ENCODE results near the gene LMF1. TPM values are rescaled to one million over a fixed set of nuclear protein-coding genes. Genes with fewer than 3 reads are reported as not detected.

LMF1 gene
- polyA plus RNA-seq, 1 experiment, result 28.9 TPM

DNA sequence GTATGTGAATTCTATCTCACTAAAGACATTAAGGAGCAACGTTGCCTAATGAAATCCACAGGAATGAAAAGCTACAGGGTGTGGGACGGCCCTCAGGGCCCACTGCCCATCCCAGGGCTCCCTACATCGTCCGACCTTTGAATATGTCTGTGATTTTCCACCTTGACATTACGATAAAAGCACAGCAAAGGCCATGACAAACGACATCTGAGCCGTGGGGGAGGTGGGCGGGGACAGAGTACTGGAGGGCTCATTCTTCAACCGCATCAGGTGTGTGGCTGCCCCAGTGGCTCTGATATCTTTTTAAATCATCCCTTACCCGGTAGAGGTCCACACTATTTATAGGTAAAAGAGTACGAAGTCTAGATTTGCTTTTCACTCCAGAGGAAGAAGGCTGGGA is 35.1 kb downstream of the LMF1 start:
- TF ChIP-seq, protein P1, sequence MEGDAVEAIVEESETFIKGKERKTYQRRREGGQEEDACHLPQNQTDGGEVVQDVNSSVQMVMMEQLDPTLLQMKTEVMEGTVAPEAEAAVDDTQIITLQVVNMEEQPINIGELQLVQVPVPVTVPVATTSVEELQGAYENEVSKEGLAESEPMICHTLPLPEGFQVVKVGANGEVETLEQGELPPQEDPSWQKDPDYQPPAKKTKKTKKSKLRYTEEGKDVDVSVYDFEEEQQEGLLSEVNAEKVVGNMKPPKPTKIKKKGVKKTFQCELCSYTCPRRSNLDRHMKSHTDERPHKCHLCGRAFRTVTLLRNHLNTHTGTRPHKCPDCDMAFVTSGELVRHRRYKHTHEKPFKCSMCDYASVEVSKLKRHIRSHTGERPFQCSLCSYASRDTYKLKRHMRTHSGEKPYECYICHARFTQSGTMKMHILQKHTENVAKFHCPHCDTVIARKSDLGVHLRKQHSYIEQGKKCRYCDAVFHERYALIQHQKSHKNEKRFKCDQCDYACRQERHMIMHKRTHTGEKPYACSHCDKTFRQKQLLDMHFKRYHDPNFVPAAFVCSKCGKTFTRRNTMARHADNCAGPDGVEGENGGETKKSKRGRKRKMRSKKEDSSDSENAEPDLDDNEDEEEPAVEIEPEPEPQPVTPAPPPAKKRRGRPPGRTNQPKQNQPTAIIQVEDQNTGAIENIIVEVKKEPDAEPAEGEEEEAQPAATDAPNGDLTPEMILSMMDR (IDR thresholded peaks at IDR 0.05; ENCODE audit: insufficient read depth, low read depth, low read length), result no peak
- Histone ChIP-seq H3K4me3 (ENCODE audit: low read depth, low read length) (no peak overlapping the region), H3K36me3 (ENCODE audit: control insufficient read depth, insufficient read depth, low read length) (peaks cover 4% of the 10 kb centered on the region), H3K27me3 (ENCODE audit: control insufficient read depth, insufficient read depth, low read length) (no peaks in the 10 kb centered on the region)
- ChIA-PET CTCF (no interaction called here), POLR2A (interaction anchor here (0.6 kb wide), 1 partner anchor 29 kb away, joined by 3 read pairs; no protein-coding TSS in a partner anchor)
- DNase-seq (ENCODE audit: low read depth), result no peak

DNA sequence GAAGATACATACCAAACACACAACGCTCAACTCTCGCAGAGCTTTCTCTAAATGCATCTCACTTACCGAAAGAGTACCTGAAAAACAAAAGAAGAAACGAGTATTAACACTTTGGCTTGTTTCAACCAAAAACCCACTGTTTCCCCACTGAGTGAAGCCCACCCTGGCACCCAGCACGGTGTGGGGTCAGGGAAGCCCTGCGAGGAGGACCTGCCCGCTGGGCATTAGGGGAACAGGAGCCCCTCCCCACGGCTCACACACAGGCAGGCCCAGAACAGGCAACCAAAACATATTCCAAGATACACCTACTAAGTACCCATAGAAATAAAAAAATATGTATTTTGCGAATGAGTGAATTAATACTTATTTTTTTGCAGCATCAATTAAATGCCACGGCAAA is 36.6 kb downstream of the LMF1 start:
- H3K4me3 ChIP-seq (ENCODE audit: low read depth, low read length), result no peak overlapping the region
- TF ChIP-seq, protein P1 (IDR thresholded peaks at IDR 0.05; ENCODE audit: insufficient read depth, low read depth, low read length), result no peak
- no peaks in the 10 kb centered on the region for H3K27me3 ChIP-seq (ENCODE audit: control insufficient read depth, insufficient read depth, low read length)
- ChIA-PET POLR2A (no interaction called here), CTCF (no interaction called here)
- DNase-seq (ENCODE audit: low read depth), result no peak
- H3K36me3 ChIP-seq (ENCODE audit: control insufficient read depth, insufficient read depth, low read length), result peaks cover 7% of the 10 kb centered on the region

DNA sequence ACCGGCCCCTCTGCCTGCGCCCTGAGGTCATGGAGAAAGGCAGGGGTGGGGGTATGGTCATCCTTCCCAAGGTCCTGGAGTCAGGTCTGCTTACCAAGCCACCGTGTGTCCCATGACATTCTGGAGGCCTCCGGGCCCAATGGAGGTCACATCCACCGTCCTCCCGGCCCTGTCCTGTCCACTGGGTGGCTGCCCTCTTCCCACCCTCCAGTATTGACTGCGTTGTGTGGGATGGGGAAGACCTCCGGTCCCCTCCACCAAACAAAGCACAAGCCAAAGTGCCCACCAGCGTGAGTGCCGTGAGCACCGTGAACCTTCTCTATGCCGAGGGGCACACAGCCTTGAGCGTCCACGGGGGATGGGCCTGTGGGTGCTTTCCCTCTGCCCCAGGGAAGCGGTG is 37.2 kb downstream of the LMF1 start:
- DNase-seq (ENCODE audit: low read depth), result no peak
- H3K4me3 ChIP-seq (ENCODE audit: low read depth, low read length), result no peak overlapping the region
- ChIA-PET CTCF (no interaction called here), POLR2A (no interaction called here)
- no peaks in the 10 kb centered on the region for H3K27me3 ChIP-seq (ENCODE audit: control insufficient read depth, insufficient read depth, low read length)
- H3K36me3 ChIP-seq (ENCODE audit: control insufficient read depth, insufficient read depth, low read length), result peaks cover 7% of the 10 kb centered on the region
- TF ChIP-seq, protein P1 (IDR thresholded peaks at IDR 0.05; ENCODE audit: insufficient read depth, low read depth, low read length), result no peak

DNA sequence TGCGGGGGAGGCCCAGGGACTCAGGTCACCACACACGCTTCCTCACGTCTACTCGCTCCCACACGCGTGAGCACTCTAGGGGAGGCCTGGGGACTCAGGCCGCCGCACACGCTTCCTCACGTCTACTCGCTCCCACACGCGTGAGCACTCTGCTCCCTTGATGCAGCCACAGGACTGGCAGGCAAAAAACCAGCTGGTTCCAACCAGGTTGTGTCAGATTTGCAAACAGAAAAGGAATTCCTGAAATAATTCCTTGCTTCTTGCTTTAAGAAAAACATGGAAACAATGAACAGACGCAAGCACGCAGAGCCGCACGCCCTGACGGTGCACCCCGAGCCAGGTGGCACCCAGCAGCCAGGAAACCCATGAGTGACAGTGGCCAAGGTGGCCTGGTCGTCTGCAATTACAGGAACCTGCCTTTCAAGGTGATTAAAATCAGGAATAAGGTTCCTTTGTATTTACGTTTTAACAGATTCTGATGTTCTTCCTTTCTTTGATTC is 37.9 kb downstream of the LMF1 start:
- H3K4me3 ChIP-seq (ENCODE audit: low read depth, low read length), result no peak overlapping the region
- POLR2A ChIA-PET, result no interaction called here
- peaks cover 7% of the 10 kb centered on the region for H3K36me3 ChIP-seq (ENCODE audit: control insufficient read depth, insufficient read depth, low read length)
- CTCF ChIA-PET, result no interaction called here
- H3K27me3 ChIP-seq (ENCODE audit: control insufficient read depth, insufficient read depth, low read length), result no peaks in the 10 kb centered on the region
- DNase-seq (ENCODE audit: low read depth), result no peak
- TF ChIP-seq, protein P1 (IDR thresholded peaks at IDR 0.05; ENCODE audit: insufficient read depth, low read depth, low read length), result no peak

DNA sequence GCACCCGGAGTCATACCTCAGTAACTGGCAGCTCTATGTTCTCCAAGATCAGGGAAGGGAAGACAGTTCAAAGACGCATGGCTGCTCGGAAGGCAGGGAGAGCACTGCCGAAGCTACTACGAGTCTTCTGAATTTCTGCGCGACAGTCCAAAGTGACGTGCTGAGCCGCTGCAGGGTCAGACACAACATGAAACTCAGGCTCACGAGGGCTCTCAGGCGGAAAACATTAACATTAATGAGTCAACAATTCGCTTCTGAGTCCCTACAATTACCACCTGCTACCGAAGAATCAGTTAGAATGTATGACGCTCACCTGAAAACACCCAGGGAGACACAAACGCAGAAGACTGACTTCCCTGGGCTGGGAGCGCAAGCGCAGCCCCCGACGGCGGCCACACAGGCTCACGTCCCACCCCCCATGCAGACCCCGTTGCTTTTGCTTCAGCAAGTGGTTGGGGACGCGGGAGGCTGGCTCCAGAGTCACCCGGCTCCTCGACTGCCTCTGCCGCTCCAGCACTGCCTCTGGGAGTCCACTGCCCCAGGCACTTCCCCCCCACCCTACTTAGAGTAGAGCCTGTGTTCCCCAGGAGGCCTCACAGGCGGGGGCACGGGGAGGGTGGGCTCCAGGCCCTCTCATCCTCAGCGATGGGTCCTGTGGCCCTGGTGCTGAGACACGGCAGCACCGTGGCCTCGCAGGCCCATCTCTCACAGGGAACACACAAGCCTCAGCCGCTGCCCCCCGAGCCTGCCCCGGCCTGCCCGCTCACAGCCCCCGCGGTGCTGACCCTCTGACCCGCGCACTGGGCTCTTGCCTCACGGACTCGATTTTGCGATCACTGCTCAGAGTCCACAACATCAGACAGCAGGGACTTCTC is 38.9 kb downstream of the LMF1 start:
- DNase-seq (ENCODE audit: low read depth), result no peak
- CTCF ChIA-PET, result no interaction called here
- POLR2A ChIA-PET, result no interaction called here
- Histone ChIP-seq H3K27me3 (ENCODE audit: control insufficient read depth, insufficient read depth, low read length) (no peaks in the 10 kb centered on the region), H3K4me3 (ENCODE audit: low read depth, low read length) (no peak overlapping the region), H3K36me3 (ENCODE audit: control insufficient read depth, insufficient read depth, low read length) (peaks cover 7% of the 10 kb centered on the region)
- TF ChIP-seq, protein P1 (IDR thresholded peaks at IDR 0.05; ENCODE audit: insufficient read depth, low read depth, low read length), result no peak

Measured in BJ (cell line).